Stimulated activated CD8-positive, alpha-beta memory T cell treated with anti-CD3 and anti-CD28 coated beads, Interleukin-15, amount 100 ng/mL, for 48 hours (primary cell): ENCODE results near the gene FBXO11.

Experiments
- DNase-seq, 2 donors: peaks; one replicate each; pipeline ENCODE4 v3.0.0-alpha.2; 2020; ENCODE audit warnings: low read depth in 2 of 2

Gene FBXO11

GRCh38 chr2:47849368-47849767 lies 56.9 kb downstream of the FBXO11 start:
- no peak for DNase-seq

GRCh38 chr2:47844162-47844561 lies 62.1 kb downstream of the FBXO11 start:
- DNase-seq = no peak

- no peak for DNase-seq
Measured at GRCh38 chr2:47843407-47843806, 62.9 kb downstream of the FBXO11 start.

- no peak for DNase-seq
Measured at GRCh38 chr2:47842846-47843245, 63.5 kb downstream of the FBXO11 start.

- DNase-seq = no peak
Measured at GRCh38 chr2:47838686-47839085, 67.6 kb downstream of the FBXO11 start.

GRCh38 chr2:47838249-47838648 lies 68.0 kb downstream of the FBXO11 start:
- DNase-seq = no peak

- no peak for DNase-seq
Measured at GRCh38 chr2:47833516-47833968, 72.8 kb downstream of the FBXO11 start.

- DNase-seq = no peak
Measured at GRCh38 chr2:47822518-47822917, 83.8 kb downstream of the FBXO11 start.

GRCh38 chr2:47819834-47820233 lies 86.5 kb downstream of the FBXO11 start:
- no peak for DNase-seq

GRCh38 chr2:47818777-47819176 lies 87.5 kb downstream of the FBXO11 start:
- DNase-seq = no peak

- no peak for DNase-seq
Measured at GRCh38 chr2:47815764-47816163, 90.5 kb downstream of the FBXO11 start.

GRCh38 chr2:47811668-47812067 lies 94.6 kb downstream of the FBXO11 start:
- DNase-seq = no peak

GRCh38 chr2:47810850-47811249 lies 95.4 kb downstream of the FBXO11 start:
- DNase-seq = no peak

- DNase-seq = no peak
Measured at GRCh38 chr2:47809903-47810302, 96.4 kb downstream of the FBXO11 start.

GRCh38 chr2:47808614-47809013 lies 97.7 kb downstream of the FBXO11 start:
- no peak for DNase-seq

- no peak for DNase-seq
Measured at GRCh38 chr2:47805850-47806249, 100.4 kb downstream of the FBXO11 start.

- DNase-seq = no peak
Measured at GRCh38 chr2:47803770-47804169, 102.5 kb downstream of the FBXO11 start.

- DNase-seq = no peak
Measured at GRCh38 chr2:47803363-47803762, 102.9 kb downstream of the FBXO11 start.

GRCh38 chr2:47801118-47801517 lies 105.2 kb downstream of the FBXO11 start:
- no peak for DNase-seq

- DNase-seq = no peak
Measured at GRCh38 chr2:47799031-47799609, 107.2 kb downstream of the FBXO11 start.

GRCh38 chr2:47798631-47799030 lies 107.7 kb downstream of the FBXO11 start:
- DNase-seq = no peak

GRCh38 chr2:47796090-47796697 lies 110.1 kb downstream of the FBXO11 start:
- no peak for DNase-seq

GRCh38 chr2:47785986-47786385 lies 120.3 kb downstream of the FBXO11 start:
- no peak for DNase-seq

GRCh38 chr2:47784352-47784851 lies 121.9 kb downstream of the FBXO11 start:
- DNase-seq = no peak
